CMK (cell line): ENCODE measurements around the gene PCSK6.

Source experiments
- DNase-seq: peaks from one replicate; pipeline ENCODE4 v3.0.0-alpha.2; 2010; ENCODE audit warnings: low read depth

Gene PCSK6

GRCh38 chr15:101324524-101325177, 164.9 kb downstream of the PCSK6 start:
- no peak for DNase-seq

DNA sequence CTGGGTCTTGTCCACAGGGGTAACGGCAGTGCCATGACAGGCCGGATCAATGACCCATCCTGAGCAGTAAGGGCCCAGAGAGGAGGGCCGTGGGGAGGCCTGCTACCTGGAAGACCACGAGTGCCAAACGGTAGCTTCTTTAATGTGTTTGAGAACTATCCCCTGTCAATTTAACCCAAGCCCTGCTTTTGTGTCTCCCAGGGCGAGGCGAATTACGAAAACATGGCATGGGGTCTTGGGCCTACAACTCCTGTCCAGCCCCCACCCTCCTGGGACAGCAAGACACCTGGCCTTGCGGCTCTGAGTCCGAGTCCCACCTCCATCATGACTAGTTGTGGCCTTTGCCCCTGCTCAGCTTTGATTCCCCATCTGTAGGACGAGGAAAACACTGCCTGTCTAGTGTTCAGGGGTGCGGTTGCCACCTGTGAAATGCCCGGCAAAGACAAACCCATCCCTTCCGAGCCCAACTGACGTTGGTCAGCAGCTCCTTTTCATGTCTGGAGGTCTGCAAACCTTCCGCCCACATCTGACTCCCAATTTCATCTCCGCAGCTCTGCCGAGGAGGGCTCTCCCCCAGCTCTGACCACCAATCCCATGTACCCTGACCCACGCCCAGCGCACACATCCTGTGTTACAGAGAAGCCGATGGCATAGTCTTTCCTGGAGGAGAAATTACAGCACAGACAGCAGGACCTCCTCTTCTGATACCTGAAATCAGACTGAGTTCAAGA, 165.5 kb downstream of the PCSK6 start:
- no peak for DNase-seq

DNA sequence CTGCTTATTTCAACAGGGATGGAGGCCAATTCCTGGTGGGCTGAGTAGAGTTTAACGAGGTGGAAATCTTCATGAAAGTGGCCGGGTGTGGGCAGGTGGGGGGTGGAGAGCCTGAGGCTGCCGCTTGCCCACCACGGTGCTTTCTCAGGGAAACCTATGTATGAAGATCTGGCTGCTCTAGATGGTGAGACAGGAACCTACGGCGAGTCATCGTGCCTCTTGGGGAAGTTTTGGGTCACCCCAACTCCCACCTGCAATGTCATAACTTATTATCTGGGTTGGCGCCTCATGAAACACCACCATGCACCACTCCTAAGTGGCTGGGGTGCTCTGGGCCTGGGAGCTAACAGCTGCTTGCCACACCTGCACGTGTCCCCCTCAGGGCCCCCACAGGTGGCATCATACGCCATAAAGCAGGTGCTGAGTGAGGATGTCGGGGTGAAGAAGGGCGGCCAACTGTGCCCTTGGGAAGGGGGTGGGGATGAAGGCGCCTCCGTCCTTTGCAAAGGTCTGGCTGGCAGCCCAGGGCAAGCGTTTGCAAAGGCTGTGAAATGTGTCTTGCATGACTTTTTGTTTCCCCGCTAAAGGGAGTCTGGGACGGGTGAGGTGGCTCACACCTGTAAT, 166.5 kb downstream of the PCSK6 start:
- no peak for DNase-seq

- no peak for DNase-seq
Measured at GRCh38 chr15:101322016-101322695, 167.4 kb downstream of the PCSK6 start.

DNA sequence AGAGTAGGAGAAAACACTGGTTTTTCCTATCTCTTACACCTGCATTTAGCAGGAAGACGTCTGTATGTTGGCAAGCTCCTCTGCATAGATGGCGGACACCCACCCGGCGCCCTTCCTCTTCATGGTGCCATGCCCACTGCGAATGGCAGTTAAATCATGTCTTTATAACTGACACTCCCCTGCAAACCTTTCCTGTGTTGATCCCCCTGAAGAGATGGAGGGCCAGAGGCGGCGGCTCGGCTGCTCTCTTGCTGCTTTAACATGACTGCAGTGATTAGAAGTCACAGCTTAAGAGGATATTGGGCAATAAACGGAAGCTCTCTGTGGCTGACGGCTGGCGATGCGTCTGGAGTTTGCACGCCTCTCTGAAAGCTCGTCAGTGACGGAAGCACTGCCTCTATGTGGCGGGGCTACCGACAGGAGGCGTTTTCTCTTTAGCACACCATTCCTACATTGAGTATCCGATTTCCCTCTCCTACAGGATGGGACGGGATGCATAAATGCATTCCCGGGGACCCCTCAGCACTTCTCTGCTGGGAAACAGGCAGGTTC, 168.9 kb downstream of the PCSK6 start:
- no peak for DNase-seq

DNA sequence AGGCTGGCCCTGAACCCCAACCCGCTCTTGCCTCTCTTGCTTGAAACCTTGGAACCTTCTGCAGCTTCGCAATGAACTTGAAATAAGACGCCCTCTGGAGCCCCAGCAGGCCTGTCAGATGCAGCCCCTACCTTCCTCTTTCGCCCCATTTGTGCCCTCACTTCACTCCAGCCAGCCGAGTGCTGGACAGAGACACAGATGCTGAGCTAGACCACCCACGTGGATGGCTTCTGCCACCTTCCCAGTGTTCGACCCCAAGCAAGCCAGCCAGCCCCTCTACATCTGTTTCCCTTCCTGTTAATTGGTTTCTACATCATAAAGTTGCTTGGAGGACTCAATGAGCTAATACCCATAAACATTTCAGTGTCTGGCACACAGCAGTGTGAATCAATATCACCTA, 170.7 kb downstream of the PCSK6 start:
- no peak for DNase-seq

GRCh38 chr15:101318147-101318819, 171.2 kb downstream of the PCSK6 start:
- DNase-seq = no peak

GRCh38 chr15:101317336-101317872, 172.1 kb downstream of the PCSK6 start:
- DNase-seq = no peak

DNA sequence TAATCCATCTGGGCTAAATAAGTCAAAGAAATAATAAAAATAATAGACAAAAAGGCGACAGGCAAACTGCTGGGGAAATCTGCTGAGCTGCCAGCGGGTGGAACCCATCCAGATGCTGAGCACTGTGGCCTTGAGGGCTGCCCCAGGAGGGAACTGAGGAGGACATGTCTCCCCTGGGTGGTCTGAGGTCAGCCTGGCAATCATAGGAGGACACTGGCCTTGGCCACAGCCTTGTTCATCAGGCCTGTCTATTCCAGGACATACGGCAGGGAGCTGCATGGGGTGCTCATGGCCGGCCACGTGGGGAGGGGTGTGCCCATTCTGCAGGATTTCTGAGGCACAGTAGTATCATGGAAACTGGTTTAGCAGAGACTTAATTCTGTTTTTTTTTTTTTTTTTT, 173.0 kb downstream of the PCSK6 start:
- no peak for DNase-seq

GRCh38 chr15:101315736-101316135, 173.8 kb downstream of the PCSK6 start:
- no peak for DNase-seq

DNA sequence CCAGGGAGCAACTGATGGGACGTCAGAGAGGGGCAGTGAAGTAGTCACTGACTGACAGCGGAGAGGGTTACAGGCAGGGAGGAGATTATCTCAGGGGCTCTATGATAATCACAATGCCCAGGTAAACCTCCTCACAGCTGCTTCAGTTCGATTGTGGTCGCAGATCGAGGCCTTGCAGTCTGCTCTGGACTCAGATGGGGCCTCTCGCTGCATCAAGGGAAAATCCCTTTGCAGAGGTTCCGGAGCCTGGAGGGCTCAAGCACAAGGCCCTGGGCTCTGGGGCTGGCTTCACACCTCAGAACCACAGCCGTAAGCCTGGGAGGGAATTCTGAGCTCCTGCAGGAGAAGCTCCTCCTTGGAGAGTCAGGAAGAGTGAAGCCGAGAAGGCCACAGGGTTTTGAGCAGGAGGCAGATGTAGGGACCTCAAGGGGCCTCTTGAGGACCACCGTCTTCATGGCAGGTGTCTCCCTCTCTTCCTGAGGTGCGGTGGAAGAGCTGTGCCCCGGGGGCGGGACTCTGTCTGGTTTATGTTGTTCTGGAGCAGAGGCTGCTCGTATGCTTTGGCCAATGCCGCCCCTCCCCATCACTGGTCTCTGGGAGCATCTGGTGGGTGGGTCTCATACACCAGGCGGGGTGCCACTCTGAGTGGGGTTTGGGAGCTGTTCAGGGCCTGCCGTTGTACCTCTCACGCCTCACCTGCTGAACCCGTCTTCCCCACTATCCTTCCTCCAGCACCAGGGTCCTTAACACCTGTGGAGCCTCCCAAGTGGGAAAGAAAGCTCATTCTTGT, 175.0 kb downstream of the PCSK6 start:
- DNase-seq = no peak

- no peak for DNase-seq
Measured at GRCh38 chr15:101313041-101313761, 176.3 kb downstream of the PCSK6 start.

GRCh38 chr15:101310508-101310907, 179.0 kb downstream of the PCSK6 start:
- no peak for DNase-seq

- DNase-seq = no peak
Measured at GRCh38 chr15:101310161-101310480, 179.4 kb downstream of the PCSK6 start.

- no peak for DNase-seq
Measured at GRCh38 chr15:101309436-101310160, 179.9 kb downstream of the PCSK6 start.

DNA sequence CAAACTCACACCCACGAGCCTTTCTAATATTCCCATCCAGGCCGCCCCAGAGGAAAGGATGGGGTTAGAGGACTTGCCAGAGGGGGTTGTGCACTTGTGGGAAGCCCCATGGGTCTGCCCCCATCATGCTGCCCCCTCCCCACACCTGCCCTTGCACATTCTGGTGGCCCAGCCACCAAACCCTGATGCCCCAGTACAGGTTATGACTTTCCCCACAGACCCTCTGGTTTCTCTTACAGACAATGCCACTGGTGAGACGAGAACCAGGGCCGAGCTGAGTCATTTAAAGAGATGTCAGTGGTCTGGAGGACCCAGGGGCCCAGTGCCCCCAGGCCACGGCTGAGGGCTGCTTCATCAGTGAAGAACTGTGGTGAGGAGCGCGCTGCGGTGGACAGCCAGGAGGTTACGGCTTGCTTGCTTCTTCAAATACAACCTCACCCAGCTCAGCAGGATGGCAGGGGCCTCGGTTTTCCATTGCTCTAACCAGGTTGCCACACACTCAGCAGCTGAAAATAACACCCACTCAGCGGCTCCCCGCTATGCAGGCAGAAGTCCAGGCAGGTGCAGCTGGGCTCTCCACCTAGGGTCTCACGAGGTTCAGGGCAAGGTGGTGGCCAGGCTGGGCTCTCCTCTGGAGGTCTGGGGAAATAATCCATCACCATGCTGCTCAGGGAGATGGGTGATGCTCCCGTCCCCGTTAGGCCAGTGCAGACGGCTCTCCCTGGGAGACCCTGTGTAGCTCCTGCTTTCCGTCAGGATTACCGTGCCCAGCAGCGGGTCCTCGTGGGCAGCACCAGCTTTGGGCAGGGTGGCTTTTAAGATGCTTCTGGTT, 180.7 kb downstream of the PCSK6 start:
- no peak for DNase-seq

DNA sequence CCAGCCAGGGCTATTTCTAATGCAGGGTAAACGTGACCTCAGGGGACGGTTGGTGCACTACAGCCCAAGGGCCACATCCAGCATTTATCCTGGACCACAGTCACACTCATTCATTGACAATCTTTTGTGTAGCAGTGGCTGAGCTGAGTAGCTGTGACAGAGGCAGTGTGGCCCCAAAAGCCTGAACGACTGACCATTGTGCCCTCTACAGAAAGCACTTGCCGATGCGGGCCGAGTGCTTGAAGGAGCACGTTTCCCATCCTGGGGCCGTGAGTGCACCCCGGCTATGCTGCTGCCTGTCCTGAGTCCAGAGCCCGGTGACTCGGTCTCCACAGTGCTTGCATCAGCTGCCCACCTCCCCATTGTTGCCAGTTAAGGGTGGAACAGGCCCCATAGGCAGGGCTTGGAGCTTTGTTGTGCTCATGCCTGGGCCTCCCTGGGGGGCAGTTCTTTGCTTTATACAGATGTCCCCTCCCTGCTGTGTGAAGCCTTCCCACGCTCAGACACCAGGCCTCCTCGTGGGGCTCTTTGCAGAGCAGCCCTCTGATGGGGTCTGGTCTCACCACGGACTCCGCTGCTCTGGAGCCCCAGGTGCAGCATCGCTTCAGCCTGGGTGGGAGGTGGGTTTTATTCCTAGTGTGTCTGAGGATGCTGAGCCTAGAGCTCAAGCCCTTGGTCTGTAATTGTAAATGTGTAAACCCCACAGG, 181.5 kb downstream of the PCSK6 start:
- no peak for DNase-seq
